IPS-15b (cell line): ENCODE measurements around the gene GABARAPL2.

ENCODE experiments used
- H3K27me3 ChIP-seq: one replicate; pipeline ENCODE4 v1.6.1; 2013; ENCODE audit warnings: low read length; ENCODE audit not compliant: control insufficient read depth, insufficient read depth
- H3K36me3 ChIP-seq: one replicate; pipeline ENCODE4 v1.6.1; 2013; ENCODE audit warnings: low read length; ENCODE audit not compliant: control insufficient read depth, insufficient read depth
- H3K4me1 ChIP-seq: one replicate; pipeline ENCODE4 v1.6.1; 2013; ENCODE audit warnings: mild to moderate bottlenecking, low read length; ENCODE audit not compliant: control insufficient read depth, insufficient read depth
- H3K4me3 ChIP-seq: one replicate; pipeline ENCODE4 v1.5.1; 2013; ENCODE audit warnings: low read depth, low read length
- H3K9ac ChIP-seq: one replicate; pipeline ENCODE4 v1.6.1; 2013; ENCODE audit warnings: low read depth, mild to moderate bottlenecking, low read length
- H3K9me3 ChIP-seq: one replicate; pipeline ENCODE4 v1.6.1; 2013; ENCODE audit warnings: mild to moderate bottlenecking, low read length; ENCODE audit not compliant: control insufficient read depth, insufficient read depth

Gene GABARAPL2

DNA sequence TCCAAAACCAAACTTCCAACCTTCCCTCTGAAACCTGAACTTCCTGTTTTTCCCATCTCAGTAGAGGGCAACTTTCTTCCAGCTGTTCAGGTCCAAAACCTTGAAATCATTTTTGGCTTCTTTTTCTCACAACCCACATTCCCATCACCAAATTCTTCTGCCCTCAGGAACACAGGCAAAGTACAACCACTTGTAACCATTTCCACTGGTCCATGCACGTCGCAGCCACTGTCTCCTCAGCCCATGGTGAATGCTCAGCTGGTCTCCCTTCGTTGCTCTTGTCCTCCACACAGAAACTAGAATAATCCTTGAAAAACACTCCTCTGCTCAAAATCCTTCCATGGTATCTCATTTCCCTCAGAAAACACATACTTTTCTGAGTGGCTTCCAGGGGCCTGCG, 60.6 kb downstream of the GABARAPL2 start:
- no peaks in the 10 kb centered on the region for H3K27me3 ChIP-seq
- no peak overlapping the region for H3K4me3 ChIP-seq

More for the DNA sequence above, 60.6 kb downstream of the GABARAPL2 start:
- Histone ChIP-seq H3K36me3 (peaks cover 39% of the 10 kb centered on the region), H3K9ac (no peak overlapping the region), H3K4me1 (no peaks in the 10 kb centered on the region), H3K9me3 (no peaks in the 10 kb centered on the region)
